Liver (tissue), 3 donors: ENCODE results near the gene OR1Q1.

ENCODE experiments used
- EGR1 ChIP-seq, 2 donors: IDR thresholded peaks; 2 replicates each; pipeline ENCODE4 v1.6.1; 2016 to 2018; ENCODE audit warnings: antibody characterized with exemption in 2 of 2, low read depth in 2 of 2
- REST ChIP-seq: IDR thresholded peaks from 2 replicates; pipeline ENCODE4 v1.6.1; 2016; ENCODE audit warnings: antibody characterized with exemption, mild to moderate bottlenecking
- RXRA ChIP-seq, 2 donors: IDR thresholded peaks; 2 replicates each; pipeline ENCODE4 v1.6.1; 2017 to 2018; ENCODE audit warnings: antibody characterized with exemption in 2 of 2, mild to moderate bottlenecking in 1 of 2
- SP1 ChIP-seq: IDR thresholded peaks from 2 replicates; pipeline ENCODE4 v1.6.1; 2018; ENCODE audit warnings: antibody characterized with exemption, mild to moderate bottlenecking
- YY1 ChIP-seq: IDR thresholded peaks from 2 replicates; pipeline ENCODE4 v1.6.1; 2016; ENCODE audit warnings: antibody characterized with exemption, mild to moderate bottlenecking
- TF ChIP-seq, protein P1 (sequence below): fragments of 150-350 bp; IDR thresholded peaks from 2 replicates; pipeline ENCODE4 v1.5.1; 2017; ENCODE audit warnings: improper control_type of control experiment, low read depth, low read length; ENCODE audit not compliant: missing input control
- donor health status: healthy.
- donor health status: healthy.

DNA sequence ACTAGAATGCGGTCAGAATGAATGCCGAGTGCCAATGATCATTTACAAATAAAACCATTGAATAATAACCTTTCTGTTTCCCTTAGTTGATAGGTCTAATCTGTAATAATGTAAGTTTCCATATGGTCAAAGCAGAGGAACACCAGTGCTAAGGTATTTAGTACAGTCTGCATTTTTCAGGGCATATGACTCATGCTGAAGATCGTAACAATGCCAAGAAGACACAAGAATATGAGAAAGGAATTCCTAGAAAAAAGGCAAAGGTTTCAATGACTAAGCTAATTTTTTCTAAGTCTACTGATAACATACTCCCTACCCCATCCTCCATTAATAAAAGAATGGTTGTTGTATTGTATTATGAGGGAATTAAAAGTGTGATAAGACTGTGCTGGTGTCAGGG lies 34.2 kb upstream of the OR1Q1 start:
- TF ChIP-seq, protein P1, sequence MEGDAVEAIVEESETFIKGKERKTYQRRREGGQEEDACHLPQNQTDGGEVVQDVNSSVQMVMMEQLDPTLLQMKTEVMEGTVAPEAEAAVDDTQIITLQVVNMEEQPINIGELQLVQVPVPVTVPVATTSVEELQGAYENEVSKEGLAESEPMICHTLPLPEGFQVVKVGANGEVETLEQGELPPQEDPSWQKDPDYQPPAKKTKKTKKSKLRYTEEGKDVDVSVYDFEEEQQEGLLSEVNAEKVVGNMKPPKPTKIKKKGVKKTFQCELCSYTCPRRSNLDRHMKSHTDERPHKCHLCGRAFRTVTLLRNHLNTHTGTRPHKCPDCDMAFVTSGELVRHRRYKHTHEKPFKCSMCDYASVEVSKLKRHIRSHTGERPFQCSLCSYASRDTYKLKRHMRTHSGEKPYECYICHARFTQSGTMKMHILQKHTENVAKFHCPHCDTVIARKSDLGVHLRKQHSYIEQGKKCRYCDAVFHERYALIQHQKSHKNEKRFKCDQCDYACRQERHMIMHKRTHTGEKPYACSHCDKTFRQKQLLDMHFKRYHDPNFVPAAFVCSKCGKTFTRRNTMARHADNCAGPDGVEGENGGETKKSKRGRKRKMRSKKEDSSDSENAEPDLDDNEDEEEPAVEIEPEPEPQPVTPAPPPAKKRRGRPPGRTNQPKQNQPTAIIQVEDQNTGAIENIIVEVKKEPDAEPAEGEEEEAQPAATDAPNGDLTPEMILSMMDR: no peak
- no peak for TF ChIP-seq EGR1 (IDR thresholded peaks at IDR 0.05; ENCODE audit: low read depth in 2 of 2)
- no peak for TF ChIP-seq YY1
- TF ChIP-seq SP1: no peak
- no peak for TF ChIP-seq REST
- TF ChIP-seq RXRA (IDR thresholded peaks at IDR 0.05): no peak
